Measurements from ENCODE around the gene KYAT1. TPM values are rescaled to one million over a fixed set of nuclear protein-coding genes. Genes with fewer than 3 reads are reported as not detected.

KYAT1 gene
- total RNA-seq, 1 experiment from 2014 or later: 27.6 TPM

- TF ChIP-seq CTCF (conservative IDR thresholded peaks at IDR 0.05) (no peak), EZH2 (IDR thresholded peaks at IDR 0.05; ENCODE audit: low read depth) (no peak)
- peak overlapping the region; percentile 31; the same call in 1 of the 2 replicates for H3K4me3 ChIP-seq
- H3K79me2 ChIP-seq (ENCODE audit: low read depth): peaks cover 47% of the 10 kb centered on the region
- BruUV-seq (replicated peaks): no TSS peak
- no peak overlapping the region for H2AFZ ChIP-seq
- peaks cover 26% of the 10 kb centered on the region for H3K4me1 ChIP-seq (replicated peaks; ENCODE audit: insufficient read depth)
- H3F3A ChIP-seq (ENCODE audit: insufficient read depth, low read depth): peaks cover 28% of the 10 kb centered on the region
- no peaks in the 10 kb centered on the region for H4K20me1 ChIP-seq (ENCODE audit: insufficient read depth)
- H3K27me3 ChIP-seq (ENCODE audit: insufficient read depth, low read depth): no peaks in the 10 kb centered on the region
- peak; percentile 94 to 99 for DNase-seq
- H3K4me2 ChIP-seq: peak overlapping the region; percentile 67
- intact Hi-C loops (cut with micrococcal nuclease; ENCODE audit: unreplicated experiment): loop anchor here (1.0 to 2.0 kb wide), 5 partner anchors 10 to 36 kb away; partner anchors contain the start of gene LRRC8A
- peaks cover 17% of the 10 kb centered on the region; the same call in 1 of the 2 replicates for H3K36me3 ChIP-seq (ENCODE audit: low read depth)
- peak overlapping the region; percentile 79 for H3K27ac ChIP-seq
- ChIA-PET CTCF (no interaction called here), POLR2A (ENCODE audit: unreplicated experiment) (interaction anchor here (0.5 kb wide), 1 partner anchor 168 kb away, joined by 3 read pairs; the partner anchor contains the start of gene ZDHHC12)
- H3K9me2 ChIP-seq (ENCODE audit: insufficient read depth): no peaks in the 10 kb centered on the region
- no peaks in the 10 kb centered on the region for H3K9me3 ChIP-seq (ENCODE audit: insufficient read depth, low read depth)
Observed at GRCh38 chr9:128892221-128892921, 10.6 kb upstream of the KYAT1 start.

GRCh38 chr9:128891321-128892220, 9.8 kb upstream of the KYAT1 start:
- Histone ChIP-seq H4K20me1 (ENCODE audit: insufficient read depth) (no peaks in the 10 kb centered on the region), H2AFZ (no peak overlapping the region), H3K4me3 (no peak overlapping the region; the same call in 1 of the 2 replicates), H3K27me3 (ENCODE audit: insufficient read depth, low read depth) (no peaks in the 10 kb centered on the region), H3K9me3 (ENCODE audit: insufficient read depth, low read depth) (no peaks in the 10 kb centered on the region), H3K27ac (peak overlapping the region; percentile 63), H3K79me2 (ENCODE audit: low read depth) (peaks cover 54% of the 10 kb centered on the region), H3K4me1 (replicated peaks; ENCODE audit: insufficient read depth) (peaks cover 26% of the 10 kb centered on the region), H3K9me2 (ENCODE audit: insufficient read depth) (no peaks in the 10 kb centered on the region), H3K36me3 (ENCODE audit: low read depth) (peaks cover 20% of the 10 kb centered on the region), H3K4me2 (peak overlapping the region; percentile 67), H3F3A (ENCODE audit: insufficient read depth, low read depth) (peaks cover 28% of the 10 kb centered on the region)
- intact Hi-C loops (cut with micrococcal nuclease; ENCODE audit: unreplicated experiment): loop anchor here (1.0 to 2.0 kb wide), 5 partner anchors 9 to 37 kb away; partner anchors contain the start of gene LRRC8A
- CTCF ChIA-PET: no interaction called here
- POLR2A ChIA-PET (ENCODE audit: unreplicated experiment): interaction anchor here (0.5 to 0.7 kb wide), 3 partner anchors 10 to 168 kb away, joined by 3 to 17 read pairs (median 4); partner anchors contain the start of genes KYAT1 and ZDHHC12
- DNase-seq: no peak
- no TSS peak for BruUV-seq (replicated peaks)
- TF ChIP-seq CTCF (conservative IDR thresholded peaks at IDR 0.05): no peak
- no peak for TF ChIP-seq EZH2 (IDR thresholded peaks at IDR 0.05; ENCODE audit: low read depth)

- Histone ChIP-seq H3K4me3 (no peak overlapping the region), H3K9me2 (ENCODE audit: insufficient read depth) (no peaks in the 10 kb centered on the region), H3K9me3 (ENCODE audit: insufficient read depth, low read depth) (no peaks in the 10 kb centered on the region), H3K27ac (no peak overlapping the region), H3F3A (ENCODE audit: insufficient read depth, low read depth) (peaks cover 18% of the 10 kb centered on the region), H3K4me2 (no peak overlapping the region), H3K36me3 (ENCODE audit: low read depth) (peaks cover 12% of the 10 kb centered on the region), H3K4me1 (replicated peaks; ENCODE audit: insufficient read depth) (peaks cover 28% of the 10 kb centered on the region), H3K27me3 (ENCODE audit: insufficient read depth, low read depth) (no peaks in the 10 kb centered on the region), H4K20me1 (ENCODE audit: insufficient read depth) (no peaks in the 10 kb centered on the region), H2AFZ (no peak overlapping the region), H3K79me2 (ENCODE audit: low read depth) (peaks cover 78% of the 10 kb centered on the region)
- intact Hi-C loops (cut with micrococcal nuclease; ENCODE audit: unreplicated experiment): no loop called here
- no peak for TF ChIP-seq CTCF (conservative IDR thresholded peaks at IDR 0.05)
- no peak for TF ChIP-seq EZH2 (IDR thresholded peaks at IDR 0.05; ENCODE audit: low read depth)
- ChIA-PET CTCF (no interaction called here), POLR2A (ENCODE audit: unreplicated experiment) (interaction anchor here (0.5 to 0.7 kb wide), 4 partner anchors 33 to 1449 kb away, joined by 3 to 5 read pairs (median 4); partner anchors contain the start of genes IER5L and PHYHD1)
- BruUV-seq (replicated peaks): no TSS peak
- no peak for DNase-seq
Observed at GRCh38 chr9:128887914-128888350, 6.2 kb upstream of the KYAT1 start.

Measured in PC-9 (cell line).